Endothelial cell of umbilical vein (primary cell): ENCODE measurements around the gene SS18L1.

Experiments
- EZH2 ChIP-seq: IDR thresholded peaks from 2 replicates; pipeline ENCODE4 v1.6.1; 2012; ENCODE audit warnings: borderline replicate concordance, low read depth, mild to moderate bottlenecking, moderate library complexity, low read length, inconsistent platforms; ENCODE audit not compliant: severe bottlenecking
- FOS ChIP-seq: IDR thresholded peaks from 2 replicates; pipeline ENCODE4 v1.6.1; 2011; ENCODE audit warnings: mild to moderate bottlenecking, low read length, moderate library complexity, borderline replicate concordance; ENCODE audit not compliant: insufficient read depth
- POLR2AphosphoS5 ChIP-seq: IDR thresholded peaks from 2 replicates; pipeline ENCODE4 v1.6.1; 2012; ENCODE audit warnings: low read depth, mild to moderate bottlenecking, control low read depth, low read length, moderate library complexity; ENCODE audit not compliant: insufficient read depth
- TF ChIP-seq, protein P1 (sequence below), 2 donors: IDR thresholded peaks; 1 replicate in 1 of 2; 2 replicates in 1 of 2; pipeline ENCODE4 v1.5.1; 2011; ENCODE audit warnings: low read length in 2 of 2, mild to moderate bottlenecking in 2 of 2, moderate library complexity in 2 of 2, control low read depth in 1 of 2, inconsistent platforms in 1 of 2, low read depth in 1 of 2; ENCODE audit not compliant: insufficient read depth in 1 of 2; ENCODE audit errors: extremely low read depth in 1 of 2

- TF ChIP-seq FOS (no peak), EZH2 (no peak), POLR2AphosphoS5 (no peak)
- TF ChIP-seq, protein P1, sequence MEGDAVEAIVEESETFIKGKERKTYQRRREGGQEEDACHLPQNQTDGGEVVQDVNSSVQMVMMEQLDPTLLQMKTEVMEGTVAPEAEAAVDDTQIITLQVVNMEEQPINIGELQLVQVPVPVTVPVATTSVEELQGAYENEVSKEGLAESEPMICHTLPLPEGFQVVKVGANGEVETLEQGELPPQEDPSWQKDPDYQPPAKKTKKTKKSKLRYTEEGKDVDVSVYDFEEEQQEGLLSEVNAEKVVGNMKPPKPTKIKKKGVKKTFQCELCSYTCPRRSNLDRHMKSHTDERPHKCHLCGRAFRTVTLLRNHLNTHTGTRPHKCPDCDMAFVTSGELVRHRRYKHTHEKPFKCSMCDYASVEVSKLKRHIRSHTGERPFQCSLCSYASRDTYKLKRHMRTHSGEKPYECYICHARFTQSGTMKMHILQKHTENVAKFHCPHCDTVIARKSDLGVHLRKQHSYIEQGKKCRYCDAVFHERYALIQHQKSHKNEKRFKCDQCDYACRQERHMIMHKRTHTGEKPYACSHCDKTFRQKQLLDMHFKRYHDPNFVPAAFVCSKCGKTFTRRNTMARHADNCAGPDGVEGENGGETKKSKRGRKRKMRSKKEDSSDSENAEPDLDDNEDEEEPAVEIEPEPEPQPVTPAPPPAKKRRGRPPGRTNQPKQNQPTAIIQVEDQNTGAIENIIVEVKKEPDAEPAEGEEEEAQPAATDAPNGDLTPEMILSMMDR (IDR thresholded peaks at IDR 0.05; ENCODE audit: extremely low read depth in 1 of 2, insufficient read depth in 1 of 2, low read depth in 1 of 2, low read length in 2 of 2), result no peak
Measured at GRCh38 chr20:62126141-62126540, 17.4 kb upstream of the SS18L1 start.
